HEK293T (cell line): ENCODE results near the gene TUBB4A.

Source experiments
- BHLHE40 ChIP-seq: fragments of 450-650 bp; IDR thresholded peaks from 2 replicates; pipeline ENCODE4 v1.6.1; 2016; ENCODE audit warnings: mild to moderate bottlenecking, moderate library complexity, borderline replicate concordance
- ELF4 ChIP-seq: fragments of 450-650 bp; IDR thresholded peaks from 2 replicates; pipeline ENCODE4 v1.6.1; 2017; ENCODE audit warnings: antibody characterized with exemption
- FOXM1 ChIP-seq: fragments of 450-650 bp; IDR thresholded peaks from 2 replicates; pipeline ENCODE4 v1.6.1; 2017; ENCODE audit warnings: mild to moderate bottlenecking, borderline replicate concordance
- LEF1 ChIP-seq: fragments of 450-650 bp; IDR thresholded peaks from 2 replicates; pipeline ENCODE4 v1.6.1; 2017; ENCODE audit warnings: mild to moderate bottlenecking, borderline replicate concordance

DNA sequence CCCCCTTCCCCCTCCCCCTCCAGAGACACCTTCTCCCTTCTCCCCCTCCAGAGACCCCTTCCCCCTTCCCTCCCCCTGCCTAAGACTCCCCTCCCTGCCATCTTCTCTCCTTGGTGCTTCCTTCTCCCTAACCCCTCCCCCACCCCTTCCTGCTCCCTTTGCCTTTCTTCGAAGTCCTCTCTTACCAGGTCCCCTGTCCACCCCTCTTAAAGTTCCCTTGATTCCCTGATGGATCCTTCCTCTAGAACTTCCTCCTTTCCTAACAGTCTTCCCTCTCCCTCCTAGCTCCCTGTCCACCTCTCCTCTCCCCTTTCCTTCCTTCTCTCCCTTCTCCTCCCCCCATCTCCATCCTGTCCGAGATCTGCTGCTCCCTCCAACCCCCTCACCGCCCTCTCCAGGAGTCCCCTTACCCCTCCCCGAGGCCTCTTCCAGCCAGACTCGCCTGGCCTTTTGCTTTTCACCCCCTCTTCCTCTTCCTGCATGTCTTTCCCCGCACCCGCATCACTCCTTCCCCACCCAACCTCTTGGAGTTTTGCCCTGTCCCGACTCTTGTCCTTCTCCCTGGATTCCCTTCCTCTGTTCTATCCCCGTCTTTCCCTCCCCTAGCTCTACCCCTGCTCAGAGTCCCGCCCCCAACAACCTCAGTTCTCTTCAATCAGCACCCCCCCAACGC lies 31.8 kb upstream of the TUBB4A start:
- TF ChIP-seq FOXM1 (no peak), ELF4 (no peak), BHLHE40 (no peak), LEF1 (no peak)
